ENCODE measurements around the gene HMCN1.
"Not testable (repeated sequence)": the region's sequence is repeated elsewhere in the genome, so short reads cannot be mapped to it uniquely, and the experiment has no call there.

HMCN1 gene

GRCh38 chr1:185741551-185741950, 7.4 kb downstream of the HMCN1 start:
- DNase-seq (ENCODE audit: low spot score) = no peak

GRCh38 chr1:185742403-185742802, 8.2 kb downstream of the HMCN1 start:
- DNase-seq (ENCODE audit: low spot score) = no peak

GRCh38 chr1:185745165-185745564, 11.0 kb downstream of the HMCN1 start:
- no peak for DNase-seq (ENCODE audit: low spot score)

- DNase-seq (ENCODE audit: low spot score) = no peak
Measured at GRCh38 chr1:185759061-185759460, 24.9 kb downstream of the HMCN1 start.

- DNase-seq (ENCODE audit: low spot score) = no peak
Measured at GRCh38 chr1:185761841-185762240, 27.6 kb downstream of the HMCN1 start.

GRCh38 chr1:185767508-185768120, 33.4 kb downstream of the HMCN1 start:
- no peak for DNase-seq (ENCODE audit: low spot score)

GRCh38 chr1:185768371-185768770, 34.2 kb downstream of the HMCN1 start:
- DNase-seq (ENCODE audit: low spot score) = no peak

GRCh38 chr1:185769136-185769535, 34.9 kb downstream of the HMCN1 start:
- no peak for DNase-seq (ENCODE audit: low spot score)

GRCh38 chr1:185774394-185774793, 40.2 kb downstream of the HMCN1 start:
- DNase-seq (ENCODE audit: low spot score) = no peak

GRCh38 chr1:185775501-185775900, 41.3 kb downstream of the HMCN1 start:
- DNase-seq (ENCODE audit: low spot score) = no peak

GRCh38 chr1:185776522-185776921, 42.3 kb downstream of the HMCN1 start:
- no peak for DNase-seq (ENCODE audit: low spot score)

GRCh38 chr1:185783860-185784259, 49.7 kb downstream of the HMCN1 start:
- not testable (repeated sequence) for DNase-seq (ENCODE audit: low spot score)

GRCh38 chr1:185785586-185785985, 51.4 kb downstream of the HMCN1 start:
- DNase-seq (ENCODE audit: low spot score) = no peak

- no peak for DNase-seq (ENCODE audit: low spot score)
Measured at GRCh38 chr1:185786524-185786923, 52.3 kb downstream of the HMCN1 start.

- DNase-seq (ENCODE audit: low spot score) = no peak
Measured at GRCh38 chr1:185787238-185787637, 53.0 kb downstream of the HMCN1 start.

- DNase-seq (ENCODE audit: low spot score) = no peak
Measured at GRCh38 chr1:185788386-185788785, 54.2 kb downstream of the HMCN1 start.

- no peak for DNase-seq (ENCODE audit: low spot score)
Measured at GRCh38 chr1:185789501-185790193, 55.5 kb downstream of the HMCN1 start.

- no peak for DNase-seq (ENCODE audit: low spot score)
Measured at GRCh38 chr1:185790194-185790735, 56.1 kb downstream of the HMCN1 start.

GRCh38 chr1:185792040-185792439, 57.8 kb downstream of the HMCN1 start:
- no peak for DNase-seq (ENCODE audit: low spot score)

GRCh38 chr1:185794495-185794894, 60.3 kb downstream of the HMCN1 start:
- not testable (repeated sequence) for DNase-seq (ENCODE audit: low spot score)

- DNase-seq (ENCODE audit: low spot score) = no peak
Measured at GRCh38 chr1:185795181-185795580, 61.0 kb downstream of the HMCN1 start.

- no peak for DNase-seq (ENCODE audit: low spot score)
Measured at GRCh38 chr1:185798505-185798904, 64.3 kb downstream of the HMCN1 start.

- DNase-seq (ENCODE audit: low spot score) = no peak
Measured at GRCh38 chr1:185803241-185803640, 69.0 kb downstream of the HMCN1 start.

- DNase-seq (ENCODE audit: low spot score) = no peak
Measured at GRCh38 chr1:185804206-185804605, 70.0 kb downstream of the HMCN1 start.
